ENCODE data around the gene CYP26A1. TPM values are rescaled to one million over a fixed set of nuclear protein-coding genes. Genes with fewer than 3 reads are reported as not detected.

CYP26A1 gene
- polyA plus RNA-seq, 1 donor from 2014 or later, result not detected

DNA sequence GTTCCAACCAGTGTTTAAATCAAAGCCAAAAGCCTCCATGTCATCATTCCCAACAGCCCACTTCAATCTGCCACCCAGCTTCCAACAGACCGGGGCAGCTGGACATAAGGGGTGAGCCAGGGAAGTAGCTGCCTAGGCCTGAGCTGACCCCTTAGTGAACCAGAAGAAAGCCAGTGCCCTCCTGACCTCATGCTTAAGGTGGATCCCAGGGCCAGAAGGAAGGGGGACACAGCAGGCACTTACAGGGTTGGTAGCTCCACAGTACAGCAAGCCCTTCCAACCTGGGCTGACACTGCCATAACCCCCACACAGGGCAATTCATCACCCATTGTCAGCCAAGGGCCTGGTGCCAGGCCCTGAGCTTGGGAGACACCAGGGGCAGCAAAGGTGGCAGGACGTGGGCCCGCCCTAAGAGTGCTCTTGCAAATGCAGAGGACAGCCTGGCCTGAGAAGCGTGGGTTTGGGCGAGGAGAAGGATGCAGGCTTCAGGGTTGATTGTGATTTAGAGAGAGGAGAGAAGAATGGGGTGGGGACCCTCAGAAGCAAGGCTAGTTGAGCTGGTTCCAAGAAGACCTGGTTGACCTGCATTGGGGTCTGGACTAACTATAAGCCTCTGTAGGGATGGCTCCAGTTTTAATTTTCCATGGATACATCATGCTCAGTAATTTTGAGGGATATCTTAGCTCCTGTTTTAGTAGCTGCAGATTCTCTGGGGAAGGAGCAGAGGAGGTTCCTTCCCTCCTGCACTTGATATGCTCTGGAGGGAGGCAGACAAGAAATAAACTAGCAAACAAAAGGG lies 3.1 kb upstream of the CYP26A1 start:
- Mint-ChIP-seq H3K4me1 (peaks cover 15 to 38% (median 19%) of the 10 kb centered on the region in 3 donors), H3K27me3 (peaks cover 78% of the 10 kb centered on the region), H3K4me3 (peak overlapping the region in 3 of 4 donors; percentile 19 to 56 (median 23)), H3K9me3 (no peaks in the 10 kb centered on the region), H3K27ac (peak overlapping the region in 1 of 3 donors; percentile 60), H3K36me3 (no peaks in the 10 kb centered on the region)

- peaks cover 80% of the 10 kb centered on the region for H3K27me3 Mint-ChIP-seq
- H3K4me3 Mint-ChIP-seq, result peak overlapping the region in 3 of 4 donors; percentile 19 to 56 (median 43)
- H3K36me3 Mint-ChIP-seq, result no peaks in the 10 kb centered on the region
- H3K9me3 Mint-ChIP-seq, result no peaks in the 10 kb centered on the region
- H3K27ac Mint-ChIP-seq, result peak overlapping the region in 1 of 3 donors; percentile 60
- peaks cover 14 to 38% (median 21%) of the 10 kb centered on the region in 3 donors for H3K4me1 Mint-ChIP-seq
Observed at GRCh38 chr10:93071177-93071472, 2.6 kb upstream of the CYP26A1 start.

GRCh38 chr10:93071674-93072224 lies 1.9 kb upstream of the CYP26A1 start:
- no peaks in the 10 kb centered on the region for H3K9me3 Mint-ChIP-seq
- H3K36me3 Mint-ChIP-seq, result no peaks in the 10 kb centered on the region
- H3K27ac Mint-ChIP-seq, result peak overlapping the region in 1 of 3 donors; percentile 18
- H3K4me1 Mint-ChIP-seq, result peaks cover 14 to 35% (median 26%) of the 10 kb centered on the region in 3 donors
- peak overlapping the region; percentile 64 to 95 (median 90) for H3K4me3 Mint-ChIP-seq
- H3K27me3 Mint-ChIP-seq, result peaks cover 77% of the 10 kb centered on the region

DNA sequence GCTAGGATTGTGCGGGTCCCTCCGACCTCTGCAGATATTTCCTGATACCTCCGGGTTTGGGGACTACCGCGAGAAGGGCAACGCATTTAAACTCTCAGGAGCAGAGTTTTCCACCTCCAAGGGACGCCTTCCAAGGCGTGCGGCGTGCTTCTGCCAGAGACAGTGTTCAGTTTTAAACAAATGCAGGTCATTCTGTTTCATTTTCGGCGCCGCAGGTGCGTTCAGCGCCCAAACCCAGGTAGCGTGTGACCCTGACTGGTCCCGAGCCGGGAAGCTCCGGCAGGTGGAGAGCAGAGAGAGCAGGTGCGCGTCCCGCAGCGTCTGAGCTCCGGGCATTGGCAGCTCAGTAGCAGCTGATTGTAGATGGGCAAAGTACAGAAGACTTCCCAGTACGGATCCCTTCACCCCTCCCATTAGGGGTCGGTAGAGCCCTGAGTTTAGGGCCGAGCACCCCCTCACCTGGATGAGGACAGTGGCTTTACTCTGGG lies 1.4 kb upstream of the CYP26A1 start:
- peaks cover 14 to 32% (median 28%) of the 10 kb centered on the region in 3 donors for H3K4me1 Mint-ChIP-seq
- no peaks in the 10 kb centered on the region for H3K36me3 Mint-ChIP-seq
- peak overlapping the region; percentile 64 to 95 (median 90) for H3K4me3 Mint-ChIP-seq
- H3K27me3 Mint-ChIP-seq, result peaks cover 72% of the 10 kb centered on the region
- no peaks in the 10 kb centered on the region for H3K9me3 Mint-ChIP-seq
- peak overlapping the region in 1 of 3 donors; percentile 18 for H3K27ac Mint-ChIP-seq

GRCh38 chr10:93072713-93073538 lies 767 bp upstream of the CYP26A1 start:
- Mint-ChIP-seq H3K4me1 (peaks cover 14 to 28% (median 27%) of the 10 kb centered on the region in 3 donors), H3K9me3 (no peaks in the 10 kb centered on the region), H3K4me3 (peak overlapping the region; percentile 73 to 95 (median 90)), H3K36me3 (no peaks in the 10 kb centered on the region), H3K27ac (peak overlapping the region in 1 of 3 donors; percentile 18), H3K27me3 (peaks cover 66% of the 10 kb centered on the region)

- H3K4me3 Mint-ChIP-seq, result peak overlapping the region; percentile 75 to 95 (median 84)
- peaks cover 55% of the 10 kb centered on the region for H3K27me3 Mint-ChIP-seq
- H3K27ac Mint-ChIP-seq, result peak overlapping the region in 2 of 3 donors; percentile 42 to 78
- peaks cover 10 to 28% (median 22%) of the 10 kb centered on the region in 3 donors for H3K4me1 Mint-ChIP-seq
- H3K9me3 Mint-ChIP-seq, result no peaks in the 10 kb centered on the region
- no peaks in the 10 kb centered on the region for H3K36me3 Mint-ChIP-seq
Observed at GRCh38 chr10:93074147-93074596, 479 bp downstream of the CYP26A1 start.

DNA sequence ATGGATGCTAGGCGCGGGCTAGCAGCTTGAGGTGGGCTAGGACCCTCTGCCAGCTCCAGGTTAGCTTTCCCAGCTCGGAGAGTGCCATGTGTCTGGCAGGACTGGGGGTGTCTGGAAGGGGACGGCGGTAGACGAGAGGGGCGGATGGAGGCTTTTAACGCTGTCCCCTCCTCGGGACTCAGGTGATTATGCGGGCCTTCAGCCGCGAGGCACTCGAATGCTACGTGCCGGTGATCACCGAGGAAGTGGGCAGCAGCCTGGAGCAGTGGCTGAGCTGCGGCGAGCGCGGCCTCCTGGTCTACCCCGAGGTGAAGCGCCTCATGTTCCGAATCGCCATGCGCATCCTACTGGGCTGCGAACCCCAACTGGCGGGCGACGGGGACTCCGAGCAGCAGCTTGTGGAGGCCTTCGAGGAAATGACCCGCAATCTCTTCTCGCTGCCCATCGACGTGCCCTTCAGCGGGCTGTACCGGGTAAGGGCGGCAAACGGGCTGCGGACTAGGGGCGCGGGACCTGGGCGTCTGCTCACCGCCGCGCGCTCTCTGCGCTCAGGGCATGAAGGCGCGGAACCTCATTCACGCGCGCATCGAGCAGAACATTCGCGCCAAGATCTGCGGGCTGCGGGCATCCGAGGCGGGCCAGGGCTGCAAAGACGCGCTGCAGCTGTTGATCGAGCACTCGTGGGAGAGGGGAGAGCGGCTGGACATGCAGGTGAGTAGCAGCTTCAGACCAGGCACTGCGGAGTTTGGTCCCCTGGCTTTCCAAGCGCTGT lies 1.1 kb downstream of the CYP26A1 start:
- H3K27ac Mint-ChIP-seq, result peak overlapping the region in 2 of 3 donors; percentile 42 to 78
- peak overlapping the region; percentile 75 to 95 (median 84) for H3K4me3 Mint-ChIP-seq
- peaks cover 10 to 28% (median 22%) of the 10 kb centered on the region in 3 donors for H3K4me1 Mint-ChIP-seq
- H3K9me3 Mint-ChIP-seq, result no peaks in the 10 kb centered on the region
- H3K27me3 Mint-ChIP-seq, result peaks cover 57% of the 10 kb centered on the region
- H3K36me3 Mint-ChIP-seq, result no peaks in the 10 kb centered on the region

DNA sequence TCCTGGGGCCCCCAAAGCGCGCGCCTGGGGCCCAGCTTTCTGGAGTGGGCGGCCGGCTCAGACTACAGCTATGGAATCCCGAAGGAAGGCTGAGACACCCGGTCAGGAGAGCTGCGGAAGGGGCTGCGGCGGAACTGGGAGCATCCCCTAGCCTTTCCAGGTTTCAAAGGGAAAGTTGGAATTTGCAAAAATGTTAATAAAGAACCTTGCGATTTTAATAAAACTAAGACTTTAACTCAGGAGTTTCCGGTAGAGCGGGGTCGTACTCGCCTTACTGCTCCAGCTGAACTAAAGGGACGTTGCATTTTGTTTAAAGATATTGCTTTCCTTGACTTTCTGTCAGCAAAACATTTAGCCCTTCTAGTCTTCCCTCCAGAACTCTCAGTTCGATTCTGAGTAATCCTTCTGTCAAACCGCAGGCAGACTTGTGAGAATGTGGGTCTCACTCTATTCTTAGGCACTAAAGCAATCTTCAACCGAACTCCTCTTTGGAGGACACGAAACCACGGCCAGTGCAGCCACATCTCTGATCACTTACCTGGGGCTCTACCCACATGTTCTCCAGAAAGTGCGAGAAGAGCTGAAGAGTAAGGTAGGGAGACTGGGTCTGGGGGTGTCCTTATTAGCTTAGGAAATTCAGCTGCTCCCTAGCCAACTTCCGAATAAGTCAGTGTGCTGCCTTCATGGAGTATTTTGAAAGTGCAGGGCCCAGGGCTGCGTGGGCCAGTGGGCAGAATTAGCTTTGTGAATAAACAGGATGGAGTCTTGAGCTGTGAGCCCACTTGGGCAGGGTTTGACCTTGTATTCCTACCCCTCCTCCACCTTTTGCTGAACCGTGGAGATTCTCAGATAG lies 1.9 kb downstream of the CYP26A1 start:
- Mint-ChIP-seq H3K4me3 (peak overlapping the region in 3 of 4 donors; percentile 21 to 75 (median 39)), H3K9me3 (no peaks in the 10 kb centered on the region), H3K36me3 (no peaks in the 10 kb centered on the region), H3K27ac (peak overlapping the region in 1 of 3 donors; percentile 16), H3K27me3 (peaks cover 53% of the 10 kb centered on the region), H3K4me1 (peaks cover 11 to 32% (median 25%) of the 10 kb centered on the region in 3 donors)

GRCh38 chr10:93076871-93077270 lies 3.2 kb downstream of the CYP26A1 start:
- peaks cover 7 to 28% (median 22%) of the 10 kb centered on the region in 3 donors for H3K4me1 Mint-ChIP-seq
- H3K4me3 Mint-ChIP-seq, result peak overlapping the region in 1 of 4 donors; percentile 21
- no peaks in the 10 kb centered on the region for H3K9me3 Mint-ChIP-seq
- peaks cover 44% of the 10 kb centered on the region for H3K27me3 Mint-ChIP-seq
- no peaks in the 10 kb centered on the region for H3K36me3 Mint-ChIP-seq
- H3K27ac Mint-ChIP-seq, result no peak overlapping the region

DNA sequence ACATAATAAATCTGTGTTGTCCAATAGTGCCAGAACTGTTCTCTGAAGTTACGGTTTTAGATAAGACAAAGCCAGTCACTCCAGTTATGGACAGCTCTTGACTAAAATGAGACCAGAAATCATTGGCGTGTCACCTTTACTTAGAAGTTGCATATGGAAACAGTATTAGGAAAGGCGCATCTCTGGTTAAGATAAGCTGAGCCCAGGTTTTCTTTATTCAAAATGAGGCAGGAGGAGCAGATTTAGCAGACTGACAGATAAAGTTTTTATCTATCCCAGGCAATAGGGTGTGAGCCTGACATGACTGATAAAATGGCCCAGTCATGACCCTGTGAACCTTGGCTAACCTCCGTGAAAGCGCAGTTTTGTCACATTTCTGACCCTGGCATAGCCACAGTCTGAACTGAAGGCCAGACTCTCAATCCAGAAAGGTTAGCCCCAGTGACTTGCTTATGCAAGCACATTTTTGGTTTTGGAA lies 4.2 kb downstream of the CYP26A1 start:
- Mint-ChIP-seq H3K27me3 (peaks cover 34% of the 10 kb centered on the region), H3K4me1 (peaks cover 4 to 21% (median 15%) of the 10 kb centered on the region in 3 donors), H3K4me3 (no peak overlapping the region), H3K9me3 (no peaks in the 10 kb centered on the region), H3K36me3 (no peaks in the 10 kb centered on the region), H3K27ac (no peak overlapping the region)

GRCh38 chr10:93079663-93080349 lies 6.1 kb downstream of the CYP26A1 start:
- Mint-ChIP-seq H3K27me3 (peaks cover 23% of the 10 kb centered on the region), H3K4me3 (peak overlapping the region in 1 of 4 donors; percentile 15)

GRCh38 chr10:93080350-93081046 lies 6.8 kb downstream of the CYP26A1 start:
- peaks cover 3 to 17% (median 6%) of the 10 kb centered on the region in 3 donors for H3K4me1 Mint-ChIP-seq
- peak overlapping the region in 1 of 4 donors; percentile 15 for H3K4me3 Mint-ChIP-seq
- peaks cover 16% of the 10 kb centered on the region for H3K27me3 Mint-ChIP-seq
- no peaks in the 10 kb centered on the region for H3K9me3 Mint-ChIP-seq
- H3K27ac Mint-ChIP-seq, result no peak overlapping the region
- no peaks in the 10 kb centered on the region for H3K36me3 Mint-ChIP-seq

More at GRCh38 chr10:93079663-93080349, 6.1 kb downstream of the CYP26A1 start:
- H3K9me3 Mint-ChIP-seq, result no peaks in the 10 kb centered on the region
- no peak overlapping the region for H3K27ac Mint-ChIP-seq
- H3K4me1 Mint-ChIP-seq, result peaks cover 3 to 16% (median 8%) of the 10 kb centered on the region in 3 donors
- H3K36me3 Mint-ChIP-seq, result no peaks in the 10 kb centered on the region
